GM18498 (cell line): ENCODE results near the gene SEC23A.
A peak's percentile ranks its signal among the peaks of the same experiment; 100 is the strongest.
"Not testable (repeated sequence)": the region's sequence is repeated elsewhere in the genome, so short reads cannot be mapped to it uniquely, and the experiment has no call there.

Experiments
- ATAC-seq: cut with Tn5 transposase; IDR thresholded peaks from one replicate; pipeline ENCODE4 v1.9.1; 2021; ENCODE audit warnings: mild to moderate bottlenecking, moderate library complexity; ENCODE audit not compliant: unreplicated experiment

Gene SEC23A

DNA sequence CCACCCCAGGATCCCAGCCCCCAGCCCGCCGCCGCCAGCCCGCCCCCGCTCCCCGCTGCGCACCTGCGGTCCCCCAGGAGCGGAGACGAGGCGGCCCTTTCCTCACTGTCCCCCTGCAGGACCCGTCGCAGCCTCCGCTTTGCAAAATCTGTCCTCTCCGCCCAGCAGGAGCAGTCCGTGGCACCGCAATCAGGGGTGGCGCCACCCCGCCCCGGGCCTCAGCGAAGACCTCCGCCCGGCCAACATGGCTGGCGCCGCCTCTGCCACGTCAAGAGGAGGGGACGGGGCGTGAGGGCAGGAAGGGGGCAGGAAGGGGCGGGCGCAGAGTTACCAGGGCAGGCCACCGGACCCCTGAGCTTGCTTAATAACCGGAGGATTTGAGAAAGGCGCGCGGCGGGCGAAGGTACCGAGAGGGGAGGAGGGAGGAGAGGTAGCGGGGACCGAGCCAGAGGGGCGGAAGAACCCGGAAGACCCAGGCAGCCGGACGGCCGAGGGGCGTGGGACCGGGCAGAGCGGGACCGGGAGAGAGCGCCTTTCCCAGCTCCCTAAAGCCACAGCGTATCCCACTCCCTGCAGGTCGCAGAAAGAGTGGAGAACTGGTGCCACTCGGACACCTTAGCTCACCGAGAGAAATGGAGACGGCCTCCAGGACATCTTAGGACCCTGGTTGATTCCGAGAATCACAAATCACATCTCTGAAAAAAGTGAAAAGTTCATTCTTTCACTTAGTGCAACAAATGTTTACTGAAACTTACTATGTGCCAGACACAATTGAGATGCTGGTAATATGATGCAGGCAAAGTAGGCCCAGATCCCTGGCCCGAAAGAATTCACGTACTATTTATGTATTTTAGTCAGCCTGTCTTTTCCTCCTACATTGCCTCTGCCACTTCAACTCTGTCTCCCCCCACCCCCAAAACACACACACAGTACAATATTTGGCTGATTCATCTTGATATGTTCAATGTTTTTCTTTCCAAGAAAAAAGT is at the start of gene SEC23A:
Gene SEC23A, minus strand, starts transcription at position 267 of the 989 bp plus-strand sequence. CDS start 7,117 bp downstream, outside the sequence.
- ATAC-seq: peak; percentile 97

DNA sequence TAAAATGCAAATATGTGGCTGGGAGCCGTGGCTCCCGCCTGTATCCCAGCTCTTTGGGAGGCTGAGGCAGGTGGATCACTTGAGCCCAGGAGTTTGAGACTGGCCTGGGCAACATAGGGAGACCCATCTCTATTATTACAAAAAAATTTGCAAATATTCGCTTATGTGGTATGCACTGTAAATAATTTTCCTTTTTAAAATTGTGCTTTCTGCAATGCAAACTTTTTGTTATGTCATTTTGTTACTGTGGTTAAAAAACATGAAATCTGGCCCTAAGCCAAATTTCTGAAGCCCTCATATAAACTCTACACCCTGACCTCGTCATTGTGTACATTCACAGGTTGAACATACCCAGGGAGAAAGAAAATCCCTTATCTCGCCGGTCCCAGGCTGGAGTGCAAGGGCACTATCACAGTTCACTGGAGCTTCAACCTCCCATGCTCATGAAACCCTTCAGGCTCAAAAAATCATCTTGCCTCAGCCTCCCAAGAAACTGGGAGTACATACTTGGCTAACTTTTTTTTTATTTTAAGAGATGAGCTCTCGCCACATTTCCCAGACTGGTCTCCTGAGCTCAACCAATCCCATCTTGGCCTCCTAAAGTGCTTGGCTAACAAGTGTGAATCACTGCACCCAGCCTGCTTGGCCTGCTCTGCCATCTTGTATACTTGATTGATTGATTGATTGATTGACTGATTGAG is 42.4 kb upstream of the SEC23A start:
- ATAC-seq: no peak

DNA sequence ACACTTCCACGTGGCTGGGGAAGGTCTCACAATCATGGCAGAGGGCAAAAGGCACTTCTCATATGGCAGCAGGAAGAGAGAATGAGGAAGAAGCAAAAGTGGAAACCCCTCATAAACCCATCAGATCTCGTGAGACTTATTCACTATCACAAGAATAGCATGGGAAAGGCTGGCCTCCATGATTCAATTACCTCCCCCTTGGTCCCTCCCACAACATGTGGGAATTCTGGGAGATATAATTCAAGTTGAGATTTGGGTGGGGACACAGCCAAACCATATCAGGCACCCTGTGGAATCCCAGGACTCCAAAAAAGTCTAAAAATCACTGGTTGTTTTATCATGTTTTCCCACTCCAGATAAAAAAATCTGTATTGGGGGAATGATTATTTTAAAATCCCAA is 40.2 kb upstream of the SEC23A start:
- not testable (repeated sequence) for ATAC-seq

DNA sequence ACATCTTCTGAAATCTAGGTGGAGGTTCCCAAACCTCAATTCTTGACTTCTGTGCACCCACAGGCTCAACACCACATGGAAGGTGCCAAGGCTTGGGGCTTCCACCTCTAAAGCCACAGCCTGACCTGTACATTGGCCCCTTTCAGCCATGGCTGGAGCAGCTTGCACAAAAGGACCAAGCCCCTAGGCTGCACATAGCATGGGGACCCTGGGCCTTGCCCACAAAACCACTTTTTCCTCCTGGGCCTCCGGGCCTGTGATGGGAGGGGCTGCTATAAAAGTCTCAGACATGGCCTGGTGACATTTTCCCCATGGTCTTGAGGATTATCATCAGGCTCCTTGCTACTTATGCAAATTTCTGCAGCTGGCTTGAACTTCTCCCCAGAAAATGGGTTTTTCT is 38.6 kb upstream of the SEC23A start:
- ATAC-seq: not testable (repeated sequence)

DNA sequence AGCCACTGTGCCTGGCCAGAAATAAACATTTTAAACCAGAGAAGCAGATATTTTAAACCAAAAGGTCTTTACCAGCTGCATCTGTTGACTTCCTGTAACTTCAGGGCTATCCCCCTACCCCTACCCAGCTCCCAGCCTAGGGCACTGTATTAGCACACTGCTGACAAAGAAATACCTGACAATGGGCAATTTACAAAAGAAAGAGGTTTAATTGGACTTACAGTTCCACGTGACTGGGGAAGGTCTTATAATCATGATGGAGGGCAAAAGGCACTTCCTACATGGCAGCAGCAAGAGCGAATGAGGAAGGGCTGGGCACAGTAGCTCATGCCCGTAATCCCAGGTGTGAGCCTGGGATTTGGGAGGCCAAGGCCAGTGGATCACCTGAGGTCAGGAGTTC is 37.1 kb upstream of the SEC23A start:
- ATAC-seq: no peak

DNA sequence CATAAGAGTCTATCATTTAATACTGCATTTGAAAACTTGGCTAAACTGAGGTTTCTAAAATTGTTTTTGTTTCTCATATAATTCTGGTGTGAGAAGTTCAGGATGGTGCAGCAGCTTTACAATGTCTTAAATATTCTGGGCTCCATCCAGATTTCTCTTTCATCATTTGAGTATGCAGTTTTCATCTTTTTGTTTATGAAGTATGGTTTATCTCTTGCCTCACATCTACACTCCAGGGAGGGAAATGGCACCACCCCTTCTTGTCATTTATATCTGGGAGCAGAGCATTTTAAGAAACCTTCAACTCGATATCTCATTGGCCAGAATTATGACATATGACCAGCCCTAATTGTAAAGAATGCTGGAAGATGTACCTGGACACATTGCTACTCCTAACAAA is 35.4 kb upstream of the SEC23A start:
- ATAC-seq: no peak

DNA sequence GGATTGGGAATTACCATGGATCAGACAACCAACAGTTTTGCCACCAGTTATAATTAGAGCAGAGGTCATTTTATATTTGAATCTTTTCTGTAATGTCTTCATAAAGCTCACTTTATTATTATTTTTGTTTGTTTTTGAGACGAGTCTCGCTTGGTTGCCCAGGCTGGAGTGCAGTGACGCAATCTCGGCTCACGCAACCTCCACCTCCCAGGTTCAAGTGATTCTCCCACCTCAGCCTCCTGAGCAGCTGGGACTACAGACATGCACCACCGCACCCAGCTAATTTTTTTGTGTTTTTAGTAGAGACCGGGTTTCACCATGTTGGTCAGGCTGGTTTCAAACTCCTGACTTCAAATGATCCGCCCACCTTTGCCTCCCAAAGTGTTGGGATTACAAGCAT is 34.8 kb upstream of the SEC23A start:
- ATAC-seq: not testable (repeated sequence)

DNA sequence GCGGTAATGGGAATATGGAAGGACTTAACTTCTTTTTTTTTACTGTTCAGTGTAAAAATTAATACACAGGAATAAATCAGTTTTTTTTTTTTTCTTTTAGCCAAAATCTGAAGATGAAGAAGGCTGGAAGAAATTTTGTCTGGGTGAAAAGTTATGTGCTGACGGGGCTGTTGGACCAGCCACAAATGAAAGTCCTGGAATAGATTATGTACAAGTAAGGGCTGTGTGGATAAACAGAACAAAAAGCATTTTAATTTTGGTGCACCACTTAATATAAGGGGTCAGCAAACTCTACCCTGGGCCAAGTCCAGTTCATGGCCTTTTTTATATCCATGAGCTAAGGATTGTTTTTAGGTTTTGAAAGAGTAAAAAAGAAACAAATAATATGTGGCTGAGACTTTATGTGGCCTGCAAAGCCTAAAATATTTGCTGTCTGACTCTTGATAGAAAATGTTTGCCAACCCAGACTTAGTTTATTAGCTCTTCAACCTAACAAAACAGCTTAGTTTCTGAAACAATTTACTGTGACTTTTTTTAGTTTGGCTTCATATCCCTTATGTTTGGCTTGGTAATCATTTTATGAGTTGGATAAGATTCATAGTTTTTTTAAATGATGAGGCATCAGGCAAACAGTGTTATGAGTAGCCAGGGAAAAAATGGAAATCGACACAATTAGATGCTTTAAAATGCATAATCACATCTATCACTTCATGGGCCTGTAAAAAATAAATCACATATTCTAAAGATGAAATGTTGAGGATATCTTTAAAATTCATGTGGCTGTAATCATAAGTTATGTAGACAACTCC is 19.5 kb upstream of the SEC23A start:
- no peak for ATAC-seq

DNA sequence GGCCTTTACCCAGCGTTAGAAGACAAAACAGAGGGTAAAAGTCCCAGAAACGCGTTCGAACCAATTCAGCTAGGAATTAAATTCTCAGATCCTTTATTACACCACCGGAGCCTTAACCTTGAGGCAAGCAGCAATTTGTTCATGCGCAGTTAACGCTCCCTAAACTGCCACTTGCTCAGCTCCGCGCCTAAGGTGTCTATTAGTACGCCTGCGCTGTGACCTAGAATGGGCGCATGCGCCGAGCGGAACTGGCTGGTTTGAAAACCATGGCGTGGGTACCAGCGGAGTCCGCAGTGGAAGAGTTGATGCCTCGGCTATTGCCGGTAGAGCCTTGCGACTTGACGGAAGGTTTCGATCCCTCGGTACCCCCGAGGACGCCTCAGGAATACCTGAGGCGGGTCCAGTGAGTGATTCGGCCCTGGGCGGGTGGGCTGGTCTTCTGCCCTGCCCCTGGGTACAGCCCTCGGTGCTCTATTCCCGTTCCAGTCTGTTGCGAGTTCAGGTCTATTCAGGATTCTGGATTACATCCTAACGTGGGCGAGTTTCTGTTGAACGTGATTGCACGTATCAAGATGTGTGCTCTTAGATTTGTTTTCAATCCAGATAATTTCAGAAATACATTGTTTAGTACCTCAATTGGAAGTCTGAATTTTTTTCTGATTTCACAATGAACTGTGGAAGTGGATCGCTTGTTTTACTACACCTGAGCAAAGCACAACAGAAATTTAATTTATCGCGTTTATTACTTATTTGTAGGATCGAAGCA is 11.2 kb upstream of the SEC23A start, which contains the start of gene GEMIN2:
Gene GEMIN2, plus strand, starts transcription at position 251 of the 766 bp plus-strand sequence. Its CDS starts 16 bp downstream, at position 267.
- ATAC-seq: peak; percentile 89

DNA sequence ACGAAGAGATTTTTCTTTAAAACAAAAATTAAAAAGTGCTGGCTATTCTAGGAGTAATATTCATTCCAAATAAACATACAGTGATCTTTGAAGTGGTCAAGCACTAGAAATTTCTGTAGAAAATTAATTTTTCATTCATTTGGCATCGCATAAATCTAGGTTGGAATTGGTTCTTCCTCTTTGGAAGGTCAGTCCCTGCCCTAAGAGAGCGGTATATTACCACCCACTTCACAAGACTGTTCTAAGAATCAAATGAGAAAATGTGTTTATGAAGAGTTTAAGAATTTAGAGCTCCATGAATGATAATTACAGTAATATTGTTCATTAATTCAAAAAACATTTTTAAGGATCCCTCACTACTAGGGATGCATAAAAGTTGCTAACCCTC is 10.6 kb upstream of the SEC23A start:
- no peak for ATAC-seq

DNA sequence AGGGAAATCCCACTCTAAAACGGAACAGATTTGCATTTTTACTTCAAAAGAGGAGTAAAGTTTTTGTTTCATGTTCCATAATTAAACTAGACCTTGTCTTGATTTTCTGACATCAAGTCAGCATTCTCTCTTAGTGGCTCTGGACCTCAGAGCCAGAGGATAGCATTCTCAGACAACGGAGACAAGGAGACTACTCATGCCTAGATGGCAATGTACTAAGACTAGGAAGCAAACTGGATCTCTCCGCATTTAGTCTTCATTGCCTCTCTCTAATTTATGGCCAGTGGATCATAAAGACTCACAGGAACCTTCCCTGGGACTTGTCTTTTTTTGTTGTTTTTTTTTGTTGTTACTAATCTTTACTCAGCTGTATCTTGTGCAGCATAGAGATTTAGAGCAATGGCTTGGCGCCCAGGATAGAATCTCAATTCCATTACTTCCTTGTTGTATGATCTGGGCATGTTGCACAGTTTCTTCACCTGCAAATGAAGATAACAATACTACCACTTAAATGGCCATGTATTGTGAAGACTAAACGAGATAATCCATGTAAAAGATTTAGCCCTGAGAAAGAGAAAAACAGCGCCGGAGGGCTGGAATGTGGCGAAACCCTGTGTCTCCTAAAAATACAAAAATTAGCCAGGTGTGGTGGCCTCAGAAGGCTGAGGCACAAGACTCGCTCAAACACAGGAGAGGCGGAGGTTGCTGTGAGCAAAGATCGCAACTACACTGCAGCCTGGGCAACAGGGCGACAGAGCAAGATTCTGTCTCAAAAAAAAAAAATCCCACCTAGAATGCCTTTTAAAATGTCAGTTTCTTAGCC is 7.1 kb upstream of the SEC23A start:
- no peak for ATAC-seq

DNA sequence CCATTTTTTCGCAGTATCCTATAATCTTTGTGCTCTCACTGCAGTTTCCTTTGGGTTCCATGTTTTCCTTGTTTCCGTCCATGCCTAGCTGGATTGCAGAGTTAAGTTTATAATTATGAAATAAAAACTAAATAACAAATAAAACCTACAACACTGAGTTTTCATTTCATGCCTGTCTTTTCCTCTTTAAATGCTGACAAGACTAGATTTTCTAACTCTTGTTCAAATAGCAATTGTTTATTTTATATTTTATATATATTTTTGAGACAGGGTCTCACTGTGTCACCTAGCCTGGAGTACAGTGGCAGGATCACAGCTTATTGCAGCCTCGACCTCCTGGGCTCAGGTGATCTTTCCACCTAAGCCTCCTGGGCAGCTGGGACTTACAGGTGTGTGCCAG is 5.8 kb upstream of the SEC23A start:
- ATAC-seq: no peak

DNA sequence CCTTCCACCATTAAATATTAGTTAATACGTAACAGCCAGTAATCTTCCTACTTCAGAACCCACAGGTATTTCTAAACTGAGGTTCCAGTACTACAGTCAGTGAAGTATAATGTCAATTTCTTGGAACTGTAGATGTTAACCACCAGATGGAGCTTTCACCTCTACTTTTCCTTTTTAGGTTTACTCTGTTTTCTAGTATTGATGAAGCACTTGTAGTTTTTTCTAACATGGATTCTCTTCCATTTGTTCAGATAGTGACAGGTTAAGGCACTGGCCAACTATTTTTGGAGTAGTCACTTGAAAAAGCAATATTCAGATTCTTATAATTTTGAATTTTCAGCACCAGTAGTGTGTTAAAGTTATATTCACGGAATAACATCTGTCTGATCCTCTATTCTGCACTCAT is 4.6 kb upstream of the SEC23A start:
- no peak for ATAC-seq

DNA sequence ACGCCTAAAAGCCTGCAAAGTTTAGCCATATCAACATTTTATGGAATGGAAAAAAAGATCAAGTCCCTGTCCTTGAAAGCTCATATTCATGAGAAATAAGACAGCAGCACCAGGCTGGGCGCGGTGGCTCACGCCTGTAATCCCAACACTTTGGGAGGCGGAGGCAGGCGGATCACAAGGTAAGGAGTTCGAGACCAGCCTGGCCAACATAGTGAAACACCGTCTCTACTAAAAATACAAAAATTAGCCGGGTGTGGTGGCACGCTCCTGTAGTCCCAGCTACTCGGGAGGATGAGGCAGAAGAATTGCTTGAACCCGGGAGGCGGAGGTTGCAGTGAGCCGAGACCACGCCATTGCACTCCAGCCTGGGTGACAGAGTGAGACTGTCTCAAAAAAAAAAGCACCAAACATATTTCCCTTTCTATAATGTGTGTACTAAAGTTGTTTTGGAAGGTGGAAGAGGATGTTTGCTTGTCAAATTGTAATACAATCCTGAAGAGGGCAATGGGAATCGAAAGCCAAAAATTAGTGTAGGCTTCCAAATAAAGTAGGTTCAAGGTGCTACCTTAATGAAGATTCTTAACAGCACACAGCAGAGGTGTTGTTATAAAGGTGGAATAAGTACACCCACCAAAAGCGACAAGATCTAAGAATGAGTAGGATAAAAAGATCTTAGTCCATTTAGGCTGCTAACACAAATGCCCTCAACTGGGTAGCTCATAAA is 1.2 kb upstream of the SEC23A start:
- not testable (repeated sequence) for ATAC-seq

DNA sequence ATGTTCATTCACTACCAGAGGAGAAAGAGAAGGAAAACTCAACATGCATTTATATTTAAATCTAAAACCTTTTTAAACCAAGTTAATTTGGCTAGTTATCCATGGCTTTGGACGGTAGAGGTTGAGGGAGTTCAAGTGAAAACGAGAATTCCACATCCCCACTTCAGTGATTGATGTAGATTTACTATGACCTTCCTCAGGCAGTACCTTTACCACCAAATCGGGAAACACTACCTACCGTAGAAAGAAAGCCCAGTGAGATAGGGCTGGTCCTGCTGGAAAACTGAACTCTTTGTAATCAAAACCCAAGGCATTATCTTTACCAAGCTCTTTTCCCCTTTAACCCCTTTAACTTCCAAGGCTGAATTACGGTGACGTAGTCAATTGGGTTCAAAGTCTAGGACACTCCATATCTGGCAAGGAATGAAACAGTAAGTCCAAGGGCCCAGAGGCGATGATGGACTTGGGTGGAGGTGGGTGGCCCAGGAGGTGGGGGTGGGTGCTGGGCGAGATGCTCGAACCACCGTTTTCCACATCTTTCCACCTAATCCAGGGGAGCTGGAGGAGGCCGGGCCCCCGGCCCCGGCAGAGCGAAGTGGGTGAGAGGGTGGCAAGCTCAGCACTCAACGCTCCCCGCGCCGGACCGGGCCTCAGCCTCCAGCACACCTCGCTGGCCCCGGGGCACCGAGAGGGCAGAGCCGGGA is 618 bp downstream of the SEC23A start:
- ATAC-seq: peak; percentile 1

DNA sequence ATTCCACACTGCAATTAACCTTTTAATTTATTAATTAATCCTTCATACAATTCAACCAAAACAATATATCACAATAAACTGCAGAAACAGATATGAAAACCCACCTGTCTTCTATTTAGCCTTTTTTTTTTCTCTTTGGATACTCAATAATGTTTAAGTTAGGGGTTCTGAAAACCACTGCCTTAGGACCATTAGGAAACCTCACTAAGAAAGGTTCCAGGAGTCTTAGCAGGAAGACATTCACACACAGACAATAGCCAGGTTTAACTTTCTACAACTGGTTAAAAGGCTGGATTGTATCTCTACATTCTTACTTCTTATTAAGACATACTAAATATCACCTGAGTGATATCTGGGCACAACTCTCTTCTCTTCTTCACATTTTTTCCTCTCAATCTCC is 3.3 kb downstream of the SEC23A start:
- no peak for ATAC-seq

DNA sequence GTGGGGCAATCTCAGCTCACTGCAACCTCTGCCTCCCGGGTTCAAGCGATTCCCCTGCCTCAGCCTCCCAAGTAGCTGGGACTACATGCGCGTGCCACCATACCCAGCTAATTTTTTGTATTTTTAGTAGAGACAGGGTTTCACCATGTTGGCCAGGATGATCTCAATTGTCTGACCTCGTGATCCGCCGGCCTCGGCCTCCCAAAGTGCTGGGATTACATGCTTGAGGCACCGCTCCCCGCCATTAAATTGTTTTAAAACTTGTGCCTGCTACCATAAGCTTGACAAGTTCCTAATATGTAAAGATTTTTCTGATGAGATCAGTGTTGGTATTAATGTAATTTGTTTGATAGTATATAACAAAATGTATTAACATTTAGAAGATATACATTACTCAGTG is 3.8 kb downstream of the SEC23A start:
- not testable (repeated sequence) for ATAC-seq

DNA sequence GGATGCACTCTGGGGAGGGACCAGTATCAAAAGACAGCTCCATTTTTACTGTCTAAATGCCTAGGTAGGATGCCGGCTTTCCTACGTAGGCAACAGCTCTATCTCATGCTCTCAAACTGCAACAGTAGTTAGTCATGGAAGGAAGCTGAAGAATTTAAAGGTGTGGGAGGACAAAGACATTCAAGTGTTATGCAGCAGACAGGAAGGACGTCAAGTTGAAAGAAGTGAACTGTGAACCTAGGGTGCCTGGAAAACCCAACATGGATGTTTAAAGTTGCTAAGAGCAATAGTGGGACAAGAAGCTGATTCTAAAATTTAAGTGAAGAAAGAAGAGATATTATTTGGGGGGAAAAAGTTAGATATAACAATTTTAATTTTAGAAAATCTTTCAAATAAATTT is 5.9 kb downstream of the SEC23A start:
- ATAC-seq: no peak
